HEK293 (cell line): ENCODE measurements around the gene ACOT7.

ENCODE experiments used
- CTCF ChIA-PET: fragments of 350-600 bp; formaldehyde crosslinking; extraction: SDS; loops from one replicate; lab custom pipeline; 2021; ENCODE audit warnings: antibody characterized with exemption; lab: Yijun Ruan, JAX
- POLR2A ChIA-PET: fragments of 300-600 bp; formaldehyde crosslinking; extraction: SDS; loops from one replicate; lab custom pipeline; 2020; ENCODE audit warnings: antibody characterized with exemption, inconsistent platforms; lab: Yijun Ruan, JAX
- H3K27ac ChIP-seq: fragments of 200-500 bp; sonication (Bioruptor generic); 2 replicates; pipeline ENCODE4 v1.5.1; 2014; ENCODE audit warnings: low read depth, low read length, control low read depth, inconsistent platforms; ENCODE audit errors: extremely low read depth
- H3K36me3 ChIP-seq, 2 experiments: fragments of 200-500 bp in 1 of 2; sonication (Bioruptor generic) in 1 of 2; 1 replicate in 1 of 2; 2 replicates in 1 of 2; pipeline ENCODE4 v1.5.1; 2014 to 2017; ENCODE audit warnings: inconsistent platforms in 2 of 2, low read length in 2 of 2; ENCODE audit not compliant: control insufficient read depth in 2 of 2, insufficient read depth in 1 of 2
- H3K4me1 ChIP-seq: fragments of 200-500 bp; sonication (Bioruptor generic); 2 replicates; pipeline ENCODE4 v1.5.1; 2014; ENCODE audit warnings: mild to moderate bottlenecking, low read length, inconsistent platforms; ENCODE audit not compliant: control insufficient read depth, insufficient read depth
- H3K4me3 ChIP-seq: 2 replicates; pipeline ENCODE4 v1.5.1; 2011; ENCODE audit warnings: low read depth, mild to moderate bottlenecking, control low read depth, low read length, moderate library complexity
- H3K9me3 ChIP-seq: fragments of 200-500 bp; sonication (Bioruptor generic); 2 replicates; pipeline ENCODE4 v1.5.1; 2014; ENCODE audit warnings: low read depth, low read length, inconsistent platforms; ENCODE audit not compliant: control insufficient read depth, insufficient read depth
- KLF17 ChIP-seq: fragments of 450-650 bp; formaldehyde crosslinking; IDR thresholded peaks from 2 replicates; pipeline ENCODE4 v1.5.1; 2016; ENCODE audit warnings: missing biosample characterization, missing genetic modification characterization
- SCRT1 ChIP-seq: fragments of 450-650 bp; formaldehyde crosslinking; IDR thresholded peaks from 2 replicates; pipeline ENCODE4 v1.5.1; 2016; ENCODE audit warnings: missing biosample characterization, missing genetic modification characterization, borderline replicate concordance
- SETDB1 ChIP-seq: IDR thresholded peaks from one replicate; pipeline ENCODE4 v1.6.1; 2017; ENCODE audit warnings: mild to moderate bottlenecking, low read length, moderate library complexity, mixed read lengths; ENCODE audit not compliant: insufficient read length
- SP7 ChIP-seq: fragments of 450-650 bp; formaldehyde crosslinking; IDR thresholded peaks from 2 replicates; pipeline ENCODE4 v1.5.1; 2016; ENCODE audit warnings: missing biosample characterization, missing genetic modification characterization
- TRIM28 ChIP-seq: IDR thresholded peaks from 2 replicates; pipeline ENCODE4 v1.6.1; 2011; ENCODE audit warnings: low read length, control low read depth, borderline replicate concordance
- WT1 ChIP-seq: fragments of 450-650 bp; formaldehyde crosslinking; IDR thresholded peaks from 2 replicates; pipeline ENCODE4 v1.5.1; 2016; ENCODE audit warnings: missing biosample characterization, missing genetic modification characterization
- ZBTB17 ChIP-seq: fragments of 450-650 bp; formaldehyde crosslinking; IDR thresholded peaks from 2 replicates; pipeline ENCODE4 v1.5.1; 2016; ENCODE audit warnings: missing biosample characterization, missing genetic modification characterization
- ZNF174 ChIP-seq: fragments of 450-650 bp; formaldehyde crosslinking; IDR thresholded peaks from 2 replicates; pipeline ENCODE4 v1.5.0; 2017; ENCODE audit warnings: missing biosample characterization, mild to moderate bottlenecking, missing genetic modification characterization
- ZNF24 ChIP-seq: fragments of 450-650 bp; formaldehyde crosslinking; IDR thresholded peaks from 2 replicates; pipeline ENCODE4 v1.5.1; 2016; ENCODE audit warnings: missing biosample characterization, missing genetic modification characterization
- ZNF600 ChIP-seq: fragments of 450-650 bp; formaldehyde crosslinking; IDR thresholded peaks from 2 replicates; pipeline ENCODE4 v1.5.1; 2016; ENCODE audit warnings: missing biosample characterization, missing genetic modification characterization
- ZNF621 ChIP-seq: fragments of 450-650 bp; formaldehyde crosslinking; IDR thresholded peaks from 2 replicates; pipeline ENCODE4 v1.5.1; 2017; ENCODE audit warnings: missing biosample characterization, missing genetic modification characterization
- ZNF776 ChIP-seq: fragments of 450-650 bp; formaldehyde crosslinking; IDR thresholded peaks from 2 replicates; pipeline ENCODE4 v1.5.0; 2017; ENCODE audit warnings: missing biosample characterization, missing genetic modification characterization, borderline replicate concordance
- ZSCAN18 ChIP-seq: fragments of 450-650 bp; formaldehyde crosslinking; IDR thresholded peaks from 2 replicates; pipeline ENCODE4 v1.5.1; 2016; ENCODE audit warnings: missing biosample characterization, missing genetic modification characterization
- ZXDB ChIP-seq: fragments of 450-650 bp; formaldehyde crosslinking; IDR thresholded peaks from 2 replicates; pipeline ENCODE4 v1.5.1; 2016; ENCODE audit warnings: missing biosample characterization, missing genetic modification characterization

The ACOT7 gene

DNA sequence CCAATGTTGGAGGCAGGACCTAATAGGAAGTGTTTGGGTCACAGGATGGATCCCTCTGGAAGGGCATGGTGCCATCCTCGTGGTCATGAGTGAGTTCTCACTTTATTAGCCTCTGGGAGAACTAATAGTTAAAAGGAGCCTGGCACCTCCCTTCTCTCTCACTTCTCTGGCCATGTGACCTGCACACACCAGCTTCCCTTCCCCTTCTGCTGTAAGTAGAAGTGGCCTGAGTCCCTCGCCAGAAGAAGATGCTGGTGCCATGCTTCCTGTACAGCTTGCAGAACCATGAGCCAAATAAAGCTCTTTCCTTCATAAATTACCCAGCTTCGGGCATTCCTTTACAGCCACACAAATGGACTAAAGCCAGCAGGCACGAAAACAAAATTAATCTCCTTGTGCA, 23.6 kb downstream of the ACOT7 start:
- ChIA-PET POLR2A (interaction anchor here (1.2 kb wide), 1 partner anchor 24 kb away, joined by 3 read pairs; the partner anchor contains the start of gene ACOT7), CTCF (interaction anchor here (0.6 to 1.8 kb wide), 3 partner anchors 27 to 44 kb away, joined by 4 to 6 read pairs (median 4); no protein-coding TSS in a partner anchor)
- Histone ChIP-seq H3K4me3 (no peak overlapping the region), H3K9me3 (no peaks in the 10 kb centered on the region), H3K36me3 (peaks cover 0 to 11% of the 10 kb centered on the region in 2 experiments; a peak in 1 of 3 replicates), H3K4me1 (no peaks in the 10 kb centered on the region), H3K27ac (no peak overlapping the region)
- TF ChIP-seq ZNF621 (tag by site-specific recombination) (no peak), ZNF776 (tag by site-specific recombination) (no peak), ZNF24 (tag by site-specific recombination) (no peak)

GRCh38 chr1:6367381-6368012, 26.1 kb downstream of the ACOT7 start:
- no peak overlapping the region for H3K4me3 ChIP-seq
- ChIA-PET CTCF (interaction anchor here (0.5 to 1.3 kb wide), 6 partner anchors 9 to 120 kb away, joined by 3 to 5 read pairs (median 3); no protein-coding TSS in a partner anchor), POLR2A (interaction anchor here (0.5 kb wide), 1 partner anchor 33 kb away, joined by 5 read pairs; no protein-coding TSS in a partner anchor)
- peaks cover 0 to 11% of the 10 kb centered on the region in 2 experiments; a peak in 1 of 3 replicates for H3K36me3 ChIP-seq
- no peaks in the 10 kb centered on the region for H3K9me3 ChIP-seq
- TF ChIP-seq KLF17 (tag by site-specific recombination): no peak
- peak; percentile 71 for TF ChIP-seq SETDB1
- TF ChIP-seq SCRT1 (tag by site-specific recombination): no peak
- H3K4me1 ChIP-seq: no peaks in the 10 kb centered on the region
- no peak overlapping the region for H3K27ac ChIP-seq

DNA sequence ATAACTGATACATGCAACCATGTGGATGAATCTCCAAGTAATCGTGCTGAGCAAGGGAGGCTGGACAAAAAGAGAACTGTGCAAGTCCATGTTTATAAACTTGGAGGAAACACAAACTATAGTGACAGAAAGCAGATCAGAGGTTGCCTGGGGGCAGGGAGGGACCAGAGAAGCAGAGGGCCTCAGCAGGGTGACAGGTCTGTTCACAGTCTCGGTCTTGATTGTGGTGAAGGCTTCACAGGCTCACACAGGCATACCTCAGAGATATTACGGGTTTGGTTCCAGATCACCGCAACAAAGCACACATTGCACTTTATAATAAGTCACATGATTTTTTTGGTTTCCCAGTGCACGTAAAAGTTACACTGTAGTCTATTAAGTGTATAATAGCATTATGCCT, 28.5 kb downstream of the ACOT7 start:
- Histone ChIP-seq H3K9me3 (no peaks in the 10 kb centered on the region), H3K4me1 (peaks cover 3% of the 10 kb centered on the region; the same call in 1 of the 2 replicates), H3K4me3 (no peak overlapping the region), H3K27ac (no peak overlapping the region), H3K36me3 (peaks cover 0 to 11% of the 10 kb centered on the region in 2 experiments; a peak in 1 of 3 replicates)
- POLR2A ChIA-PET: no interaction called here
- TF ChIP-seq SP7 (tag by site-specific recombination): 0 out of 2 replicates have a peak, but pooled peaks have one; percentile 17
- TF ChIP-seq ZNF174 (tag by site-specific recombination): no peak
- peak; percentile 27; the same call in 1 of the 2 replicates for TF ChIP-seq ZBTB17 (tag by site-specific recombination)
- TF ChIP-seq ZXDB: no peak
- peak; percentile 72 for TF ChIP-seq TRIM28
- peak; percentile 44 for TF ChIP-seq WT1 (tag by site-specific recombination)
- TF ChIP-seq ZSCAN18 (tag by site-specific recombination): no peak
- TF ChIP-seq ZNF600 (tag by site-specific recombination): peak; percentile 35; the same call in 1 of the 2 replicates
- CTCF ChIA-PET: interaction anchor here (0.7 to 4.9 kb wide), 2 partner anchors 39 to 128 kb away, joined by 4 to 53 read pairs; no protein-coding TSS in a partner anchor
